K562 (cell line): ENCODE measurements around the gene IL17RC. TPM values are rescaled to one million over a fixed set of nuclear protein-coding genes. Genes with fewer than 3 reads are reported as not detected.
A peak's percentile ranks its signal among the peaks of the same experiment; 100 is the strongest.

Experiments
- ATAC-seq: fragments of 200-7000 bp; cut with Tn5 transposase; 3 replicates; pipeline ENCODE4 v1.9.1; 2020; ENCODE audit warnings: moderate library complexity
- BruUV-seq: library from RNA; stranded (reverse); fragments of 400-500 nt; replicated peaks from 2 replicates; lab custom pipeline; 2021; lab: Mats Ljungman, UMichigan
- CTCF ChIA-PET: fragments of 300-600 bp; formaldehyde crosslinking; extraction: SDS; loops from one replicate; lab custom pipeline; 2021; ENCODE audit warnings: low intra/inter-chr PET ratio; lab: Yijun Ruan, JAX
- POLR2A ChIA-PET: fragments of 300-600, 350-650 bp; sonication (Branson Sonifier 250); formaldehyde crosslinking; extraction: SDS; loops from one replicate; lab custom pipeline; 2021; ENCODE audit warnings: antibody characterized with exemption, inconsistent platforms; lab: Yijun Ruan, JAX
- DNase-seq, 4 experiments: peaks; one replicate each; pipeline versions ENCODE4 v3.0.0 to v3.0.0-alpha.2; 2011 to 2018; ENCODE audit warnings: low spot score in 3 of 4, mixed read lengths in 3 of 4; ENCODE audit errors: extremely low read depth in 1 of 4
- FAIRE-seq: peaks from 2 replicates; lab custom pipeline; 2011; peaks lifted over from hg19 to GRCh38; lab: Jason Lieb, UNC
- H2AFZ ChIP-seq: 2 replicates; pipeline ENCODE4 v1.6.0; 2011; ENCODE audit warnings: low read depth, low read length, control low read depth, inconsistent platforms
- H3K27ac ChIP-seq: fragments of 200-600 bp; 3 replicates; pipeline ENCODE4 v1.8.0; 2011; ENCODE audit warnings: low read depth, mild to moderate bottlenecking, control low read depth, inconsistent platforms, low read length, moderate library complexity, mixed read lengths; ENCODE audit errors: extremely low read depth
- H3K27me3 ChIP-seq, 2 experiments: fragments of 300-600 bp in 1 of 2; 2 replicates in 1 of 2; 3 replicates in 1 of 2; pipeline versions ENCODE4 v1.6.0 to v1.8.0; 2011; ENCODE audit warnings: inconsistent platforms in 2 of 2, low read length in 2 of 2, mild to moderate bottlenecking in 1 of 2, mixed read lengths in 1 of 2, moderate library complexity in 1 of 2; ENCODE audit not compliant: control insufficient read depth in 2 of 2, insufficient read depth in 2 of 2
- H3K36me3 ChIP-seq: fragments of 300-600 bp; 3 replicates; pipeline ENCODE4 v1.8.0; 2011; ENCODE audit warnings: mild to moderate bottlenecking, low read length, inconsistent platforms; ENCODE audit not compliant: control insufficient read depth, insufficient read depth
- H3K4me1 ChIP-seq, 2 experiments: fragments of 200-600 bp in 1 of 2; replicated peaks in 1 of 2; 2 replicates in 1 of 2; 3 replicates in 1 of 2; pipeline versions ENCODE4 v1.5.1 to v1.8.0; 2011; ENCODE audit warnings: inconsistent platforms in 2 of 2, low read length in 2 of 2, mild to moderate bottlenecking in 1 of 2, mixed read lengths in 1 of 2, moderate library complexity in 1 of 2; ENCODE audit not compliant: control insufficient read depth in 2 of 2, insufficient read depth in 2 of 2
- H3K4me2 ChIP-seq: 2 replicates; pipeline ENCODE4 v1.6.1; 2011; ENCODE audit warnings: low read length, control low read depth, inconsistent platforms, mixed read lengths; ENCODE audit not compliant: insufficient read depth
- H3K4me3 ChIP-seq: fragments of 200-600 bp; sonication (generic), shearing (Covaris generic); 2 replicates; pipeline ENCODE4 v1.5.1; 2016; ENCODE audit warnings: control low read depth, inconsistent platforms
- H3K79me2 ChIP-seq: fragments of 200-600 bp; 3 replicates; pipeline ENCODE4 v1.8.0; 2011; ENCODE audit warnings: low read length, inconsistent platforms; ENCODE audit not compliant: control insufficient read depth, insufficient read depth
- H3K9ac ChIP-seq, 2 experiments: 2 replicates each; pipeline versions ENCODE4 v1.6.0 to v1.6.1; 2011; ENCODE audit warnings: low read depth in 2 of 2, low read length in 2 of 2, control low read depth in 1 of 2, inconsistent platforms in 1 of 2, mild to moderate bottlenecking in 1 of 2, mixed read lengths in 1 of 2; ENCODE audit not compliant: insufficient read depth in 1 of 2
- H3K9me1 ChIP-seq: one replicate; pipeline ENCODE4 v1.6.0; 2011; ENCODE audit warnings: inconsistent platforms, mild to moderate bottlenecking, low read length, moderate library complexity; ENCODE audit not compliant: control insufficient read depth, insufficient read depth
- H3K9me3 ChIP-seq: replicated peaks from 2 replicates; pipeline ENCODE4 v1.5.1; 2011; ENCODE audit warnings: low read depth, low read length, inconsistent platforms; ENCODE audit not compliant: control insufficient read depth, insufficient read depth
- H4K20me1 ChIP-seq: replicated peaks from 2 replicates; pipeline ENCODE4 v1.6.1; 2011; ENCODE audit warnings: low read length, inconsistent platforms, mixed read lengths; ENCODE audit not compliant: control insufficient read depth, insufficient read depth
- BACH1 ChIP-seq: fragments of 200-800 bp; sonication (Bioruptor generic); IDR thresholded peaks from 2 replicates; pipeline ENCODE4 v1.6.1; 2016; ENCODE audit warnings: missing genetic modification characterization, missing compliant biosample characterization
- BRD4 ChIP-seq: fragments of 200-600 bp; sonication (generic); IDR thresholded peaks from 2 replicates; pipeline ENCODE4 v1.6.1; 2017; ENCODE audit warnings: inconsistent platforms
- ETV5 ChIP-seq: sonication (generic); formaldehyde crosslinking; IDR thresholded peaks from 2 replicates; pipeline ENCODE4 v1.4.0; 2020; ENCODE audit warnings: low read depth, mild to moderate bottlenecking, missing genetic modification reagents
- HDAC8 ChIP-seq: fragments of 450-650 bp; IDR thresholded peaks from 2 replicates; pipeline ENCODE4 v1.6.1; 2016; ENCODE audit warnings: mild to moderate bottlenecking, missing genetic modification characterization, moderate library complexity, missing compliant biosample characterization
- KLF1 ChIP-seq: fragments of 450-650 bp; IDR thresholded peaks from 2 replicates; pipeline ENCODE4 v1.6.1; 2016; ENCODE audit warnings: missing genetic modification characterization, missing compliant biosample characterization
- MITF ChIP-seq: IDR thresholded peaks from 2 replicates; pipeline ENCODE4 v1.6.1; 2014; ENCODE audit warnings: antibody characterized with exemption
- NCOA1 ChIP-seq: fragments of 450-650 bp; IDR thresholded peaks from 2 replicates; pipeline ENCODE4 v1.6.1; 2016; ENCODE audit warnings: low read depth
- PHF20 ChIP-seq: fragments of 450-650 bp; IDR thresholded peaks from 2 replicates; pipeline ENCODE4 v1.6.1; 2018; ENCODE audit not compliant: partially characterized antibody
- POLR2G ChIP-seq: fragments of 200-400 bp; formaldehyde crosslinking; IDR thresholded peaks from 2 replicates; pipeline ENCODE4 v1.6.1; 2017; ENCODE audit warnings: low read depth, mild to moderate bottlenecking, antibody characterized with exemption, low read length, moderate library complexity
- SIN3A ChIP-seq, 2 experiments: fragments of 150-350 bp in 1 of 2; IDR thresholded peaks; 2 replicates each; pipeline ENCODE4 v1.6.1; 2011 to 2016; ENCODE audit warnings: borderline replicate concordance in 2 of 2, low read depth in 2 of 2, low read length in 2 of 2, mild to moderate bottlenecking in 2 of 2, moderate library complexity in 2 of 2; ENCODE audit not compliant: control insufficient read depth in 1 of 2
- ZNF347 ChIP-seq: fragments of 450-650 bp; formaldehyde crosslinking; IDR thresholded peaks from 2 replicates; pipeline ENCODE4 v1.4.0; 2020; ENCODE audit warnings: low read depth, mild to moderate bottlenecking, moderate library complexity
- WGBS: fragments of 100-300 bp; shearing (Covaris generic); methylation state at CpG from one replicate; pipeline ENCODE4 v1.1.6; 2016; ENCODE audit warnings: low coverage, mixed read lengths; ENCODE audit not compliant: insufficient coverage; ENCODE audit errors: missing lambda C conversion rate; 5-methylcytosine and 5-hydroxymethylcytosine counted together
- in situ Hi-C: fragments of 300-500 bp; cut with MboI; formaldehyde crosslinking; loops from 4 replicates; pipeline ENCODE4 v1.15.0; 2018; ENCODE audit warnings: inconsistent platforms, mixed read lengths
- intact Hi-C: fragments of 100-400 bp; cut with micrococcal nuclease; formaldehyde crosslinking; loops from 2 replicates; pipeline ENCODE4 v1.14.2; 2022
- polyA plus RNA-seq, 8 experiments: library from polyadenylated mRNA; depleted of rRNA in 4 of 8; stranded (reverse) in 5 of 8; unstranded in 3 of 8; fragments of >200 nt; fragmentation: Nextera tagmentation in 2 of 8; fragmentation: Illumina TruSeq in 1 of 8; extraction: Ambion mirVana in 2 of 8; extraction: Trizol in 1 of 8; gene quantifications; 2 replicates each; pipeline versions ENCODE4 v1.2.1 to v1.2.3, GENCODE V29; 2011 to 2014; ENCODE audit warnings: inconsistent platforms in 1 of 8, missing spikeins in 1 of 8
- total RNA-seq, 7 experiments: library from RNA; depleted of rRNA in 6 of 7; stranded (reverse); fragments of >200 nt in 6 of 7; fragmentation: Illumina TruSeq in 2 of 7; extraction: Trizol in 2 of 7; gene quantifications; 2 replicates each; pipeline versions ENCODE4 v1.2.1 to v1.2.3, GENCODE V29; 2011 to 2021; ENCODE audit warnings: low replicate concordance in 1 of 7
- TF ChIP-seq, protein P1 (sequence below): sonication (generic); formaldehyde crosslinking; IDR thresholded peaks from 2 replicates; pipeline ENCODE4 v1.8.1; 2023; ENCODE audit warnings: mild to moderate bottlenecking, missing genetic modification reagents
- TF ChIP-seq, protein P2 (sequence below): fragments of 450-650 bp; IDR thresholded peaks from 2 replicates; pipeline ENCODE4 v1.6.1; 2016; ENCODE audit warnings: missing biosample characterization, missing genetic modification characterization

The IL17RC gene
- total and polyA plus RNA-seq, 9 of the 15 experiments (the other 6 are each of a cell fraction or from before 2014, with no cell fraction given) = 0.15 to 11.4 (median 7.1) TPM; not detected in 1

DNA sequence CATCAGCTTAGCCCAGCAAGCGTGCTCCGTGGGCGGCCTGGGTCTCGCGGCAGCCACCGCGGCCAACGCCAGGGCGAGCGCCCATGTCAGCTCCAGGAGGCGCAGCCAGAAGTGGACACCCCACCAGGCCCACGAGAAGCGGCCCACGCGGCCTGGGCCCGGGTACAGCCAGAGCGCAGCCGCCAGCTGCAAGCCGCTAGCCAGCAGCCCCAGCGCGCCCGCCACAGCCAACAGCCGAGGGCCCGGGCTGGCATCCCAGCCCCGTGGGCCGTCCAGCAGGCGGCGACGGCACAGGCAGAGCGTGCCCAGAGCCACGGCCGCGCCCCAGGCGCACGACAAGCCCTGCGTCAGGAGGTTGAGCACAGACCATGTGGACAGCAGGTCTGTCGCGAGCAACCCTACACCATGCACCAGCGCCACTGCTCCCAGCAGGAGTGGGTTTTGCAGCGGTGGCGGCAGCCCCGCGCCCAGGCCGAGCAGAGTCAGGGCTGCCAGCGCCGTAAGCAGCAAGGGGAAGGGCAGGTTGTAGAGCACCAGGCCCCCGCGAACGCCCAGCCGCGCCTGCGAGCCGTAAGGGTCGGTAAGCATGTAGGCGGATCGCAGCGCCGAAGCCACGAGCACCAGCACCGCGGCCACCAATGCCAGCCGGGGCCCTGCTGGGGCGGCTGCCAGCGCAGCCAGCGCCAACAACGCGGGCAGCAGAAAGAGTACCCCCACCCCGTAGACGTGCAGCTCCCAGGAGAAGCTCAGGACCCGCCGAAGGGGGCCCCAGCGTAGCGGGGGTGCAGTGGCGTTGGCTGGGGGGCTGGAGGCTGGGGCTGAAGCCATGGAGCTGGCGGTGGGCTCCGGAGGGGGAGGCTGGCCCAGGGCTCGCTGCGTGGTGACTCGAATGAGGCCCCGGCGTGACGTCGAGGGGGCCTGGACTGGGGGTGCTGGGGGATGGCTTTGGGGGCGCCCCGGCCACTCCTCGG is 30.4 kb downstream of the IL17RC start (continued):
- TF ChIP-seq MITF = no peak
- TF ChIP-seq ETV5 (CRISPR knock-in tag) = no peak
- TF ChIP-seq POLR2G = peak; percentile 51; the same call in 1 of the 2 replicates
- TF ChIP-seq, protein P1, sequence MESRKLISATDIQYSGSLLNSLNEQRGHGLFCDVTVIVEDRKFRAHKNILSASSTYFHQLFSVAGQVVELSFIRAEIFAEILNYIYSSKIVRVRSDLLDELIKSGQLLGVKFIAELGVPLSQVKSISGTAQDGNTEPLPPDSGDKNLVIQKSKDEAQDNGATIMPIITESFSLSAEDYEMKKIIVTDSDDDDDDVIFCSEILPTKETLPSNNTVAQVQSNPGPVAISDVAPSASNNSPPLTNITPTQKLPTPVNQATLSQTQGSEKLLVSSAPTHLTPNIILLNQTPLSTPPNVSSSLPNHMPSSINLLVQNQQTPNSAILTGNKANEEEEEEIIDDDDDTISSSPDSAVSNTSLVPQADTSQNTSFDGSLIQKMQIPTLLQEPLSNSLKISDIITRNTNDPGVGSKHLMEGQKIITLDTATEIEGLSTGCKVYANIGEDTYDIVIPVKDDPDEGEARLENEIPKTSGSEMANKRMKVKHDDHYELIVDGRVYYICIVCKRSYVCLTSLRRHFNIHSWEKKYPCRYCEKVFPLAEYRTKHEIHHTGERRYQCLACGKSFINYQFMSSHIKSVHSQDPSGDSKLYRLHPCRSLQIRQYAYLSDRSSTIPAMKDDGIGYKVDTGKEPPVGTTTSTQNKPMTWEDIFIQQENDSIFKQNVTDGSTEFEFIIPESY (CRISPR knock-in tag) = peak; percentile 94

- no peak for DNase-seq
- in situ Hi-C loops = no loop called here
- intact Hi-C loops = no loop called here
- Histone ChIP-seq H3K79me2 (no peaks in the 10 kb centered on the region), H3K4me2 (no peak overlapping the region), H3K9me3 (no peaks in the 10 kb centered on the region), H3K4me3 (no peak overlapping the region), H3K9me1 (no peaks in the 10 kb centered on the region), H3K36me3 (peaks cover 7% of the 10 kb centered on the region; the same call in 1 of the 3 replicates), H2AFZ (no peak overlapping the region), H3K27ac (no peak overlapping the region), H4K20me1 (no peaks in the 10 kb centered on the region), H3K9ac (0 out of 4 replicates have a peak overlapping the region, but pooled peaks of 1 of the 2 experiments have one; percentile 23), H3K27me3 (no peaks in the 10 kb centered on the region), H3K4me1 (peaks cover 6 to 42% of the 10 kb centered on the region in 2 experiments; a peak in 4 of 5 replicates)
- POLR2A ChIA-PET = interaction anchor here (0.9 to 2.0 kb wide), 5 partner anchors 12 to 36 kb away, joined by 3 to 8 read pairs (median 4); partner anchors contain the start of gene CRELD1
- CTCF ChIA-PET = no interaction called here
- 44% methylated on average over 3 of the region's 3 CpGs for WGBS
- no peak for ATAC-seq
- BruUV-seq = no TSS peak
- FAIRE-seq = no peak
- TF ChIP-seq, protein P2, sequence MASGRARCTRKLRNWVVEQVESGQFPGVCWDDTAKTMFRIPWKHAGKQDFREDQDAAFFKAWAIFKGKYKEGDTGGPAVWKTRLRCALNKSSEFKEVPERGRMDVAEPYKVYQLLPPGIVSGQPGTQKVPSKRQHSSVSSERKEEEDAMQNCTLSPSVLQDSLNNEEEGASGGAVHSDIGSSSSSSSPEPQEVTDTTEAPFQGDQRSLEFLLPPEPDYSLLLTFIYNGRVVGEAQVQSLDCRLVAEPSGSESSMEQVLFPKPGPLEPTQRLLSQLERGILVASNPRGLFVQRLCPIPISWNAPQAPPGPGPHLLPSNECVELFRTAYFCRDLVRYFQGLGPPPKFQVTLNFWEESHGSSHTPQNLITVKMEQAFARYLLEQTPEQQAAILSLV (tag) = no peak
- TF ChIP-seq SIN3A (IDR thresholded peaks at IDR 0.05; ENCODE audit: borderline replicate concordance in 2 of 2, control insufficient read depth in 1 of 2, low read depth in 2 of 2, low read length in 2 of 2) (no peak), BRD4 (no peak), ZNF347 (CRISPR knock-in tag) (no peak), BACH1 (tag) (no peak), PHF20 (no peak), HDAC8 (no peak), KLF1 (tag) (no peak), NCOA1 (no peak)
These were observed 31.7 kb downstream of the IL17RC start for GRCh38 chr3:9948586-9948985.
